GM13977 (cell line): ENCODE data around the gene KCNJ6.

Experiments used
- DNase-seq: peaks from one replicate; pipeline ENCODE4 v3.0.0; 2012; ENCODE audit warnings: low spot score
- in situ Hi-C: fragments of 300-500 bp; cut with MboI; formaldehyde crosslinking; loops from one replicate; pipeline ENCODE4 v1.12.0; 2022; ENCODE audit warnings: low sequenced_read_pairs, low pct_unique_long_range_greater_than_20kb, mixed read lengths, inconsistent platforms; ENCODE audit not compliant: unreplicated experiment
- TF ChIP-seq, protein P1 (sequence below): IDR thresholded peaks from 2 replicates; pipeline ENCODE4 v1.5.1; 2012; ENCODE audit warnings: mild to moderate bottlenecking, control low read depth; ENCODE audit not compliant: insufficient read depth; ENCODE audit errors: extremely low read depth, missing control alignments

KCNJ6 gene

DNA sequence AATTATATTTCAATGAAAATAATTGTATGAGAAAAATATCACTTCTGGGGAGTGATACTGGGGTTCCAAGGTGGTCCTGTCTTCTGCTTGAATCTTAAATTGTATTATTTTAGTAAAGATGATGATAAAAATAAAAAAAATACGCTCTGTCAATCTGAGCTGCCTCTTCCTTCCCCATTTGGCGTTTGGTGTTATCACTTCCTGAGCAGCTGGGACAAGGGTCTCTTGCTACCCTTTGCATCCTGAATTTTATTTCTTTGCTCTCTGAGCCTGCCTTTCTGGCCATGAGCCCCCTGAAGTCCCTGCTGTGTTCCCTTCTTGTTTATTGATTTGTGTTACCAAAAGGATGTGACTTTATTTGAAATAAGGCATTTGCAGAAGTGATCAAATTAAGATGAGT lies 111.0 kb downstream of the KCNJ6 start:
- in situ Hi-C loops, result no loop called here
- TF ChIP-seq, protein P1, sequence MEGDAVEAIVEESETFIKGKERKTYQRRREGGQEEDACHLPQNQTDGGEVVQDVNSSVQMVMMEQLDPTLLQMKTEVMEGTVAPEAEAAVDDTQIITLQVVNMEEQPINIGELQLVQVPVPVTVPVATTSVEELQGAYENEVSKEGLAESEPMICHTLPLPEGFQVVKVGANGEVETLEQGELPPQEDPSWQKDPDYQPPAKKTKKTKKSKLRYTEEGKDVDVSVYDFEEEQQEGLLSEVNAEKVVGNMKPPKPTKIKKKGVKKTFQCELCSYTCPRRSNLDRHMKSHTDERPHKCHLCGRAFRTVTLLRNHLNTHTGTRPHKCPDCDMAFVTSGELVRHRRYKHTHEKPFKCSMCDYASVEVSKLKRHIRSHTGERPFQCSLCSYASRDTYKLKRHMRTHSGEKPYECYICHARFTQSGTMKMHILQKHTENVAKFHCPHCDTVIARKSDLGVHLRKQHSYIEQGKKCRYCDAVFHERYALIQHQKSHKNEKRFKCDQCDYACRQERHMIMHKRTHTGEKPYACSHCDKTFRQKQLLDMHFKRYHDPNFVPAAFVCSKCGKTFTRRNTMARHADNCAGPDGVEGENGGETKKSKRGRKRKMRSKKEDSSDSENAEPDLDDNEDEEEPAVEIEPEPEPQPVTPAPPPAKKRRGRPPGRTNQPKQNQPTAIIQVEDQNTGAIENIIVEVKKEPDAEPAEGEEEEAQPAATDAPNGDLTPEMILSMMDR, result no peak
- DNase-seq, result no peak

DNA sequence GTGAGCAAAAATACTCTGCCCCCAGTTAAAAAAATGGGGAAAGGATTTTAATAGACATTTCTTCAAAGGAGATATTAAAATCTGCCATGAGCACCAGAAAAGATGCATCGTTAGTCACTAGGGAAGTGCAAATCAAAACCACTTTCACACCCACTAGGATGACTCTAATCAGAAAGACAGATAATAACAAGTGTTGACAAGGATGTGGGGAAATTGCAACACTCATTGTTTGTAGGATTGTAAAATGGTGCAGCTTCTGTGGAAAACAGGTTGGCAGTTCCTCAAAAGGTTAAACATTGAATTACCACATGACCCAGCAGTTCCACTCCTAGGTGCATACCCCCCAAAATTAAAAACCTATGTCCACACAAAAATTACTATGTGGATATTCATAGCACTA lies 112.3 kb downstream of the KCNJ6 start:
- TF ChIP-seq, protein P1, result no peak
- in situ Hi-C loops, result no loop called here
- DNase-seq, result no peak

DNA sequence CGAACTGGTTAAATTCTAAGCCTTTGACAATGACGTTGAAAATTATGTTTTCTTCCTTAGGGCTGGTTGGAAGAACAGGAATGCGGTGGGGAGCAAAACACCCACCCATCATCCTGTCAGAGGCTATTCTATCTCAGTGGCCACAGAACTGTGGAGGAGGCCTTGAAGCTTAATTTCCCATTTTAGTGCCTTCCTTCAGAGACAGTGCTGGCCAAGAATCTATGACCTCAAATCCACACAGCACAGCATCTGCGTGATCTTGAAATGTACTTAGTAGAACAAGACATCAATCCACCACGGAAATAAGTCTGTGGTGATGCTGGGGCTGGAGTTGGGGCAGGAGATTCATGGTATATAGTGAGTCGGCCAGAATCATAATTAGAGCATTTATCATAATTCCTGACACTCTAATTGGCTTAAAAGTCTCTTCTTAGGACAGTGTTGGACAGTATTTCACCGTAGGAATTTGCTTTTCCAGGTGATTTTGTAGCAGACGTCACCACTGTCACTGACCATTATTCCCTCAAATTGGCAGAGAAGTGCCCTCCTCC lies 113.1 kb downstream of the KCNJ6 start:
- in situ Hi-C loops, result no loop called here
- TF ChIP-seq, protein P1, result no peak
- no peak for DNase-seq

DNA sequence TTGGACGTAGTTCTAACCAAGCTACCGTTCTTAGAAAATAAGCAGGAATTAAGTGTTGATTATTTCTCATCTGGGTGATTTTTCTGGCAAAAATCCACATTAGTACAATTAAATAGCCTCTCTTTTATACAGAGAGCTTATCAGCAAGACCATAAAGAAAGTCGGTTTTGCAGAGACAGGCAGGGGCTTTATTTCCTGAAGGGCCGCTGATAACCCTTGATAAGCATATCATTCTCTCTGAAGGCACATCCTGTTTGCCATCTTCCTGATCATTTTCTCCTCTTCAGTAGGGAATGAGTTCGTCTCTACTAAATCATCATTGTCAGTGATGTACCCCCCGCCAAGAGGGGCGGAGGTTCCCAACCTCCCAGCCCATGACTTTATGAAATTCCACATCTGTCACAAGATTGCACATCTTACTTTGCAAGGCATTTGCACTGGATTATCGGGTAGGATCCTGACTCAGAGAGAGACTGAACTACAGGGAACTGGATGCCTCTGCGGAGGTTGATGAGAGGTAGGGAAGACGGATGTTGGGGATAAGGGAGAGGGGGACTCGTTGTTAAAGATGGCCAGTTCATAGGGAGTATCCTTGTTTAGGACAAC lies 115.7 kb downstream of the KCNJ6 start:
- TF ChIP-seq, protein P1, result no peak
- no peak for DNase-seq
- in situ Hi-C loops, result no loop called here

DNA sequence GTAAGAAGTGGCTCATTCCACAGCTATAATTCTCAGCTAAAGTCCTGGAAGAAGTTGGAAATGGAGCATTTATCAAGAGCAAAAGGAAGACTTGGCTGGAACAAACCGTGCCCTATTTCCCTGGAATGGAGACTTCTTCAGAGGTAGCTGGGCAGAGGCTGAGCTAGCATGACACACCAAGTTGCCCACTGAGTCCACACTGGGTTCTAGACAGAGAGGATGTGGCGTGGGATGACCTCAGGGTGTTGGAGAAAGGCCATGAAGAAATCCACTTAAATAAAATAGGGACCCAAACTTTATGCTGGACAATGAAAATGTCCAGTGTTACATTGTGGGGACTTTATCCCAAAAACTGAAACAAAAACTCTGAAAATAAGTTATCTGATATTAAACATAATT lies 116.2 kb downstream of the KCNJ6 start:
- DNase-seq, result no peak
- TF ChIP-seq, protein P1, result no peak
- in situ Hi-C loops, result no loop called here

DNA sequence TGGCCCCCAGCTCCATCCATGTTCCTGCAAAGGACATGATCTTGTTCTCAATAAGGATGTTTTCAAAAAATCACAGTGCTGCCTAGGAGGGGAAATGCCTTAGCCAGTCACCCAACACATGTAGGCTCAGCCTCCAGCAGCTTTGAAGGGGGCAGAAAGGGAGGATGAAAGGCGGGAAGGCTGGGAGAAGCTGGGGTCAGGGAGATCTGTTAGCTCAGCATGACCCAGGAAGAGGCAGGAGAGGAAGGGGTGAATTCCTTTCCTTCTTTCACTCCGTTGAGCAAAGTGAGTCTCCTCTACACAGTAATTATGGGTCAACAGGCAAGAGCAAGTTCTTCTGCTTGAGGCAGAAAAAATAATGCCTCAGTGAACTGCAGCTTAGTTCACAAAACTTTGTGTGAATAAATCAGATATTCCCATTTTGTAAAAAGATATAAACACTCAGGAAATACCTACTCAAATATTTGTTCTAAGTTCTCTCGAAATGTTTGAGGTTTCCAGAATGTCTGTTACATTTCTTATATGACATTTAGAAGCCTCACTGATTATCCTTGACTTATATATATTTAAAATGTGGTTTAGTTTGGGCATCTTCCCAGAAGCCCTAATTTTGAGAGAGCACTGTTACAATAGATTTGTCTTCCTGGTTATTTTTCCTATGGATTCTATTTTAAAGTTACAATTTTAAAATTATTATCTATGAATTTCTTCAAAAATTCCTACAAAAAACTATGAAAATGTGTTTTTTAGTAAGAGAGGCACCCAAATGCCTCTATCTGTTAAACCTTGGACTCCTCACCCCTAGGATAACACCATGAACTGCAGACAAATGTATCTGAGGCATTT lies 116.8 kb downstream of the KCNJ6 start:
- in situ Hi-C loops, result no loop called here
- TF ChIP-seq, protein P1, result no peak
- DNase-seq, result no peak
